ENCODE data around the gene ACSL6.

Gene ACSL6

DNA sequence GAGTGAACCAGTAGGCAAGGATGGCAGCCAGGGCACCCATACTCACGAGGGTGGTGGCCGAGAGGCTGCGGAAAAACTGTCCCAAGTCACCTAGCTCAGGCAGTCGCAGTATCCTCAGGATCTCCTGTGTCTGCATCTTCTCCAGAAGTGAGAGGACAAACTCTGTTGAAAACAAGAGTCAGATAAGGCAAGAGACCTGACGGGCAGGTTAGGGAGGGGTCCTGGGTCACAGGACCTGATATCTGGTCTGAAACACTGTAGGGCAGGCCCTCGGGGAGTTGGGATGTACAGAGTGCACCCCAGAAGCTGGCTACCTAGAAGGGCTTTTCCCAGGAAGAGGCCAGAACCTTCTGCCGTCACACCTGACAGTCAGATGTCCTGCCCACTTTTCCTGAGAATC lies 17.4 kb downstream of the ACSL6 start:
- no peak overlapping the region for H3K27ac ChIP-seq

DNA sequence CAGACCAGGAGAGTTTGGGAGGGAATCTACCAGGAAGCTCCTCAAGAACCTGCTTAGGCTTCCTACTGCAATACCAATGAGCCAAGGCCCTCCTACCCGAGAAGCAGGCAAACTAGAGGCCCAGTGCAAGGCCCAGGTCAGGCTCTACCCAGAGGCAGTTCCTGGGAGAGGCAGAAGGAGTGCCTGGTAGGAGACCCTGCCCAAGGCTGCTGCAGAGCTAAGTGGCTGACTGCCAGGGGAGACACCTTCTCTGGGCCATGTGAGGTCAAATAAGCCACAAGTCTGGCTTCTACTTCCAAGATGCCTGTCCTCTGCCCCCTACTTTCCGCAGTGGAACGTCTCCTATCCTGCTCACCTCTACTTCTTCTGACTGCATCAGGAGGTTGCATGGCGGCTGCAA lies 17.8 kb downstream of the ACSL6 start:
- TF ChIP-seq, protein P1, sequence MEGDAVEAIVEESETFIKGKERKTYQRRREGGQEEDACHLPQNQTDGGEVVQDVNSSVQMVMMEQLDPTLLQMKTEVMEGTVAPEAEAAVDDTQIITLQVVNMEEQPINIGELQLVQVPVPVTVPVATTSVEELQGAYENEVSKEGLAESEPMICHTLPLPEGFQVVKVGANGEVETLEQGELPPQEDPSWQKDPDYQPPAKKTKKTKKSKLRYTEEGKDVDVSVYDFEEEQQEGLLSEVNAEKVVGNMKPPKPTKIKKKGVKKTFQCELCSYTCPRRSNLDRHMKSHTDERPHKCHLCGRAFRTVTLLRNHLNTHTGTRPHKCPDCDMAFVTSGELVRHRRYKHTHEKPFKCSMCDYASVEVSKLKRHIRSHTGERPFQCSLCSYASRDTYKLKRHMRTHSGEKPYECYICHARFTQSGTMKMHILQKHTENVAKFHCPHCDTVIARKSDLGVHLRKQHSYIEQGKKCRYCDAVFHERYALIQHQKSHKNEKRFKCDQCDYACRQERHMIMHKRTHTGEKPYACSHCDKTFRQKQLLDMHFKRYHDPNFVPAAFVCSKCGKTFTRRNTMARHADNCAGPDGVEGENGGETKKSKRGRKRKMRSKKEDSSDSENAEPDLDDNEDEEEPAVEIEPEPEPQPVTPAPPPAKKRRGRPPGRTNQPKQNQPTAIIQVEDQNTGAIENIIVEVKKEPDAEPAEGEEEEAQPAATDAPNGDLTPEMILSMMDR (IDR thresholded peaks at IDR 0.05): no peak
- no peak for TF ChIP-seq ZFX (IDR thresholded peaks at IDR 0.05; ENCODE audit: borderline replicate concordance)
- no peak overlapping the region for H3K27ac ChIP-seq

More for the DNA sequence above, 17.4 kb downstream of the ACSL6 start:
- TF ChIP-seq, protein P1 (IDR thresholded peaks at IDR 0.05): no peak
- TF ChIP-seq ZFX (IDR thresholded peaks at IDR 0.05; ENCODE audit: borderline replicate concordance): no peak

GRCh38 chr5:131992370-131992769 lies 19.1 kb downstream of the ACSL6 start:
- H3K27ac ChIP-seq: no peak overlapping the region
- no peak for TF ChIP-seq ZFX (IDR thresholded peaks at IDR 0.05; ENCODE audit: borderline replicate concordance)
- TF ChIP-seq, protein P1 (IDR thresholded peaks at IDR 0.05): no peak

DNA sequence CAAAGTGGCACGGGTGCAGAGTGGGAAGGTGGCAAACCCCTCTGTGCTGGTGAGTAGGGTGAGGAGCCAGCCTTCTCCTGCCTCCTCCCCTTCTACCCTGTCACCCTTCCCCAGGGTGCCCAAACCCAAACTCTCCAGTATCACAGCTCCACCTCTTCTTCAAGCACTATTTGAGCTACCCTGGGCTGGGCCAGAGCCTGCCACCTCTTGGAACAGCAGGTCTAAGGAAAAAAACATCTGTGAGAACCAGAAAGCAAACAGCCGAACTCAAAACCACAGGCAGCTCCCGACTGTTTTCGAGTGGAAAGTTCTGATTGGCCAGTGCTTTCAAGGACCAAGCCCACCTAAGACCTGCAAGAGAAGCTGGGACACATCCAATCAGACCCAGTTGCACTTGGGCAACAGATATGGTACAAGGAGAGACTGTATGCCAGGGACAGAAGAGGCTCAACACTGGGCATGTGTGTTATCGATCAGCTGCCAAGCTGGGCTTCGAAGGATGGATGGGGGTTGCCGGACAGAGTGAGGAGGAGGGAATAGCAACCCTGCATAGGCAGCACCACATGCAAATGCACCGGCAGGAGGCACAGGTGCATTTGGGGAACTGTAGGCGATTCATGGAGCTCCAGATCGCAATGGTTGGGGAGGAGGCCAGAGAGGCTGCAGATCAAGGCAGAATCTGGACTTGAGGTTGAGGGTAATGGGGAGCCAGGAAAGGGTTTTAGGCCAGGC lies 19.7 kb downstream of the ACSL6 start:
- no peak overlapping the region for H3K27ac ChIP-seq
- TF ChIP-seq, protein P1 (IDR thresholded peaks at IDR 0.05): no peak
- no peak for TF ChIP-seq ZFX (IDR thresholded peaks at IDR 0.05; ENCODE audit: borderline replicate concordance)

GRCh38 chr5:131990716-131991115 lies 20.7 kb downstream of the ACSL6 start:
- no peak for TF ChIP-seq ZFX (IDR thresholded peaks at IDR 0.05; ENCODE audit: borderline replicate concordance)
- TF ChIP-seq, protein P1 (IDR thresholded peaks at IDR 0.05): no peak
- H3K27ac ChIP-seq: no peak overlapping the region

- no peak overlapping the region for H3K27ac ChIP-seq
- TF ChIP-seq, protein P1 (IDR thresholded peaks at IDR 0.05): no peak
- TF ChIP-seq ZFX (IDR thresholded peaks at IDR 0.05; ENCODE audit: borderline replicate concordance): no peak
Measured at GRCh38 chr5:131988601-131989000, 22.9 kb downstream of the ACSL6 start.

GRCh38 chr5:131987251-131987650 lies 24.2 kb downstream of the ACSL6 start:
- TF ChIP-seq ZFX (IDR thresholded peaks at IDR 0.05; ENCODE audit: borderline replicate concordance): no peak
- TF ChIP-seq, protein P1 (IDR thresholded peaks at IDR 0.05): no peak
- H3K27ac ChIP-seq: no peak overlapping the region
